ENCODE results near the gene CDKN3. TPM values are rescaled to one million over a fixed set of nuclear protein-coding genes. Genes with fewer than 3 reads are reported as not detected.
A peak's percentile ranks its signal among the peaks of the same experiment; 100 is the strongest.

The CDKN3 gene
- total RNA-seq, 4 donors from 2014 or later: 3.0 to 4.0 TPM; not detected in 2

GRCh38 chr14:54354096-54354495, 42.7 kb upstream of the CDKN3 start:
- Histone ChIP-seq H3K27ac (peak overlapping the region in 2 of 4 donors; percentile 35 to 63), H3K9me3 (no peaks in the 10 kb centered on the region), H3K27me3 (no peaks in the 10 kb centered on the region), H3K36me3 (no peaks in the 10 kb centered on the region), H3K4me3 (no peak overlapping the region), H3K4me1 (peaks cover 0 to 4% (median 2%) of the 10 kb centered on the region in 4 donors)
- DNase-seq: no peak
- in situ Hi-C loops (cut with MboI; ENCODE audit: low pct_ligation_motif_present in 1 of 4, low pct_unique_long_range_greater_than_20kb in 1 of 4, low sequenced_read_pairs in 3 of 4): no loop called here
- TF ChIP-seq POLR2AphosphoS5 (IDR thresholded peaks at IDR 0.05) (no peak), EP300 (IDR thresholded peaks at IDR 0.05; ENCODE audit: low read depth) (no peak), POLR2A (IDR thresholded peaks at IDR 0.05) (no peak), CTCF (IDR thresholded peaks at IDR 0.05) (no peak)
- intact Hi-C loops (cut with DNase I; ENCODE audit: low total_unique reads): no loop called here

GRCh38 chr14:54354968-54355641, 41.7 kb upstream of the CDKN3 start:
- no peak for TF ChIP-seq CTCF (IDR thresholded peaks at IDR 0.05)
- no peak for TF ChIP-seq POLR2AphosphoS5 (IDR thresholded peaks at IDR 0.05)
- no peak for TF ChIP-seq POLR2A (IDR thresholded peaks at IDR 0.05)
- no peak for TF ChIP-seq EP300 (IDR thresholded peaks at IDR 0.05; ENCODE audit: low read depth)
- intact Hi-C loops (cut with DNase I; ENCODE audit: low total_unique reads): no loop called here
- Histone ChIP-seq H3K4me1 (peaks cover 0 to 4% (median 2%) of the 10 kb centered on the region in 4 donors), H3K27me3 (no peaks in the 10 kb centered on the region), H3K36me3 (no peaks in the 10 kb centered on the region), H3K27ac (peak overlapping the region in 1 of 4 donors; percentile 63), H3K4me3 (no peak overlapping the region), H3K9me3 (no peaks in the 10 kb centered on the region)
- DNase-seq: no peak
- in situ Hi-C loops (cut with MboI; ENCODE audit: low pct_ligation_motif_present in 1 of 4, low pct_unique_long_range_greater_than_20kb in 1 of 4, low sequenced_read_pairs in 3 of 4): no loop called here

- H3K4me3 ChIP-seq: no peak overlapping the region
- 50 to 72% methylated on average over 2 of the region's 2 CpGs for WGBS, 2 donors (ENCODE audit: low coverage in 1 of 2)
- in situ Hi-C loops (cut with MboI; ENCODE audit: low pct_ligation_motif_present in 1 of 4, low pct_unique_long_range_greater_than_20kb in 1 of 4, low sequenced_read_pairs in 3 of 4): no loop called here
- H3K27ac ChIP-seq: no peak overlapping the region
- intact Hi-C loops (cut with DNase I; ENCODE audit: low total_unique reads): no loop called here
- peaks cover 0 to 4% (median 2%) of the 10 kb centered on the region in 4 donors for H3K4me1 ChIP-seq
- no peak for DNase-seq
- H3K36me3 ChIP-seq: no peaks in the 10 kb centered on the region
- H3K27me3 ChIP-seq: no peaks in the 10 kb centered on the region
- no peak for TF ChIP-seq CTCF (IDR thresholded peaks at IDR 0.05)
- TF ChIP-seq POLR2A (IDR thresholded peaks at IDR 0.05): no peak
- no peak for TF ChIP-seq EP300 (IDR thresholded peaks at IDR 0.05; ENCODE audit: low read depth)
- TF ChIP-seq POLR2AphosphoS5 (IDR thresholded peaks at IDR 0.05): no peak
- no peaks in the 10 kb centered on the region for H3K9me3 ChIP-seq
These were observed 41.1 kb upstream of the CDKN3 start for GRCh38 chr14:54355698-54356097.

DNA sequence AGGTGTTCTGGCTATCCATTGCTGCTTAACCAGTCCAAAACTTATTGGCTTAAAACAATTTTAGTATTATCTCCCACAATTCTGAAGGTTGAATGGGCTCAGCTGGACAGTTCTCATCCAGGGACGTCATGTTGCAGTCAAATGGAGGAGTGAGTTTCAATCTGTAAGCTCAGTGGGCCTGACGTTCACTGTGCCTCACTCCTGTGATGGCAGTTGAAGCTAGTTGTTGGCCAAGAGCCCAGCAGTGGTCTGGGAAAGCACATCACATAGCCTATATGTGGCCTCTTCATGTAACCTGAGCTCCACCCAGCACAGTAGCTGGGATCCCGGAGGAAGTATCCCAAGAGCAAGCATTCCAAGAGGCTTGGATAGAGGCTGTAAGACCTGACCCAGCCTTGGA, 40.6 kb upstream of the CDKN3 start:
- in situ Hi-C loops (cut with MboI; ENCODE audit: low pct_ligation_motif_present in 1 of 4, low pct_unique_long_range_greater_than_20kb in 1 of 4, low sequenced_read_pairs in 3 of 4) (no loop called here), intact Hi-C loops (cut with DNase I; ENCODE audit: low total_unique reads) (no loop called here)
- 69 to 71% methylated on average over 2 to 3 of the region's 3 CpGs for WGBS, 2 donors (ENCODE audit: low coverage in 1 of 2)
- DNase-seq: no peak
- Histone ChIP-seq H3K9me3 (no peaks in the 10 kb centered on the region), H3K4me3 (no peak overlapping the region), H3K36me3 (no peaks in the 10 kb centered on the region), H3K27ac (no peak overlapping the region), H3K27me3 (no peaks in the 10 kb centered on the region), H3K4me1 (peaks cover 0 to 4% (median 2%) of the 10 kb centered on the region in 4 donors)
- no peak for TF ChIP-seq CTCF (IDR thresholded peaks at IDR 0.05)
- TF ChIP-seq POLR2AphosphoS5 (IDR thresholded peaks at IDR 0.05): no peak
- TF ChIP-seq EP300 (IDR thresholded peaks at IDR 0.05; ENCODE audit: low read depth): no peak
- TF ChIP-seq POLR2A (IDR thresholded peaks at IDR 0.05): no peak

All from transverse colon (tissue), 4 donors.